CD4-positive, alpha-beta memory T cell (primary cell): ENCODE measurements around the gene SCP2D1. TPM values are rescaled to one million over a fixed set of nuclear protein-coding genes. Genes with fewer than 3 reads are reported as not detected.

ENCODE experiments used
- CTCF ChIA-PET: fragments of 350-600 bp; sonication (Branson Sonifier 250); formaldehyde crosslinking; loops from one replicate; lab custom pipeline; 2021; ENCODE audit warnings: inconsistent platforms; ENCODE audit not compliant: partially characterized antibody; lab: Charles Lee
- POLR2A ChIA-PET: fragments of 350-600 bp; sonication (Branson Sonifier 250); formaldehyde crosslinking; loops from one replicate; lab custom pipeline; 2021; ENCODE audit not compliant: partially characterized antibody; lab: Charles Lee
- DNase-seq, 5 donors: peaks; one replicate each; pipeline versions ENCODE4 v3.0.0 to v3.0.0-alpha.2; 2020 to 2022; ENCODE audit warnings: mixed read lengths in 1 of 5
- H3K27ac ChIP-seq: one replicate; pipeline ENCODE4 v1.7.0; 2013; ENCODE audit warnings: low read depth, low read length
- H3K27me3 ChIP-seq: 2 replicates; pipeline ENCODE4 v1.7.0; 2013; ENCODE audit warnings: mild to moderate bottlenecking, low read length, moderate library complexity; ENCODE audit not compliant: insufficient read depth
- H3K36me3 ChIP-seq: 2 replicates; pipeline ENCODE4 v1.7.0; 2013; ENCODE audit warnings: mild to moderate bottlenecking, low read length, moderate library complexity; ENCODE audit not compliant: insufficient read depth
- H3K4me1 ChIP-seq: 2 replicates; pipeline ENCODE4 v1.7.0; 2013; ENCODE audit warnings: mild to moderate bottlenecking, low read length, moderate library complexity; ENCODE audit not compliant: insufficient read depth
- H3K4me3 ChIP-seq, 2 donors: one replicate each; pipeline ENCODE4 v1.7.0; 2013; ENCODE audit warnings: low read length in 2 of 2, mild to moderate bottlenecking in 1 of 2
- H3K9me3 ChIP-seq, 2 donors: one replicate each; pipeline ENCODE4 v1.7.0; 2013; ENCODE audit warnings: low read length in 2 of 2, control low read depth in 1 of 2; ENCODE audit not compliant: control insufficient read depth in 1 of 2
- H3K27ac Mint-ChIP-seq, 7 donors: one replicate each; pipeline ENCODE4 v1.8.0; 2020 to 2021; ENCODE audit warnings: mixed read lengths in 7 of 7, mild to moderate bottlenecking in 6 of 7, inconsistent platforms in 3 of 7, moderate library complexity in 3 of 7
- H3K27me3 Mint-ChIP-seq, 2 donors: one replicate each; pipeline ENCODE4 v1.8.0; 2020 to 2021; ENCODE audit warnings: mixed read lengths in 2 of 2
- H3K36me3 Mint-ChIP-seq, 2 donors: one replicate each; pipeline ENCODE4 v1.8.0; 2020 to 2021; ENCODE audit warnings: mixed read lengths in 2 of 2, inconsistent platforms in 1 of 2, mild to moderate bottlenecking in 1 of 2
- H3K4me1 Mint-ChIP-seq, 4 donors: one replicate each; pipeline ENCODE4 v1.8.0; 2020 to 2021; ENCODE audit warnings: mixed read lengths in 4 of 4, mild to moderate bottlenecking in 1 of 4
- H3K4me3 Mint-ChIP-seq, 8 donors: one replicate each; pipeline ENCODE4 v1.8.0; 2020 to 2021; ENCODE audit warnings: mixed read lengths in 8 of 8, mild to moderate bottlenecking in 7 of 8, moderate library complexity in 6 of 8, inconsistent platforms in 3 of 8
- H3K9me3 Mint-ChIP-seq, 8 donors: one replicate each; pipeline ENCODE4 v1.8.0; 2020 to 2021; ENCODE audit warnings: mixed read lengths in 8 of 8, mild to moderate bottlenecking in 5 of 8, inconsistent platforms in 3 of 8, moderate library complexity in 1 of 8
- intact Hi-C: fragments of 100-400 bp; cut with micrococcal nuclease; formaldehyde crosslinking; loops from one replicate; pipeline ENCODE4 v1.15.1; 2023
- polyA plus RNA-seq, 2 donors: library from polyadenylated mRNA; unstranded; fragments of 300-500 nt; fragmentation: Illumina TruSeq; gene quantifications; one replicate each; pipeline ENCODE4 v1.2.3, GENCODE V29; 2021
- total RNA-seq, 2 experiments: library from RNA; stranded (reverse); gene quantifications; one replicate each; pipeline ENCODE4 v1.2.3, GENCODE V29; 2021

SCP2D1 gene
- total and polyA plus RNA-seq, 4 experiments from 2014 or later, result not detected

GRCh38 chr20:18811186-18811585, 2.4 kb upstream of the SCP2D1 start:
- no peaks in the 10 kb centered on the region for H3K27me3 ChIP-seq
- H3K9me3 ChIP-seq, result no peaks in the 10 kb centered on the region
- H3K36me3 ChIP-seq, result no peaks in the 10 kb centered on the region
- Mint-ChIP-seq H3K27me3 (peaks cover 1 to 4% of the 10 kb centered on the region in 2 donors), H3K36me3 (no peaks in the 10 kb centered on the region), H3K27ac (no peak overlapping the region), H3K4me1 (no peaks in the 10 kb centered on the region), H3K9me3 (peaks cover 0 to 3% (median 0%) of the 10 kb centered on the region in 8 donors), H3K4me3 (no peak overlapping the region)
- POLR2A ChIA-PET, result no interaction called here
- no peak overlapping the region for H3K4me3 ChIP-seq
- H3K27ac ChIP-seq, result no peak overlapping the region
- no peak for DNase-seq
- intact Hi-C loops, result no loop called here
- CTCF ChIA-PET, result interaction anchor here (0.7 kb wide), 1 partner anchor 490 kb away, joined by 3 read pairs; no protein-coding TSS in a partner anchor
- H3K4me1 ChIP-seq, result no peaks in the 10 kb centered on the region

GRCh38 chr20:18811904-18812303, 1.7 kb upstream of the SCP2D1 start:
- no peaks in the 10 kb centered on the region for H3K27me3 ChIP-seq
- ChIA-PET POLR2A (no interaction called here), CTCF (no interaction called here)
- Mint-ChIP-seq H3K4me1 (no peaks in the 10 kb centered on the region), H3K27me3 (peaks cover 1 to 4% of the 10 kb centered on the region in 2 donors), H3K9me3 (peaks cover 0 to 3% (median 0%) of the 10 kb centered on the region in 8 donors), H3K36me3 (no peaks in the 10 kb centered on the region), H3K4me3 (no peak overlapping the region), H3K27ac (no peak overlapping the region)
- H3K4me3 ChIP-seq, result no peak overlapping the region
- H3K36me3 ChIP-seq, result no peaks in the 10 kb centered on the region
- no peak for DNase-seq
- H3K9me3 ChIP-seq, result no peaks in the 10 kb centered on the region
- intact Hi-C loops, result no loop called here
- H3K4me1 ChIP-seq, result no peaks in the 10 kb centered on the region
- H3K27ac ChIP-seq, result no peak overlapping the region

- H3K27me3 Mint-ChIP-seq, result peaks cover 0 to 1% of the 10 kb centered on the region in 2 donors
- ChIA-PET POLR2A (no interaction called here), CTCF (no interaction called here)
- no peaks in the 10 kb centered on the region for H3K4me1 Mint-ChIP-seq
- intact Hi-C loops, result no loop called here
- no peak for DNase-seq
- Histone ChIP-seq H3K27me3 (no peaks in the 10 kb centered on the region), H3K36me3 (no peaks in the 10 kb centered on the region), H3K27ac (no peak overlapping the region), H3K4me1 (no peaks in the 10 kb centered on the region), H3K9me3 (no peaks in the 10 kb centered on the region), H3K4me3 (no peak overlapping the region)
- H3K4me3 Mint-ChIP-seq, result no peak overlapping the region
- H3K27ac Mint-ChIP-seq, result no peak overlapping the region
- H3K36me3 Mint-ChIP-seq, result no peaks in the 10 kb centered on the region
- no peaks in the 10 kb centered on the region for H3K9me3 Mint-ChIP-seq
Measured at GRCh38 chr20:18815194-18815942, 1.8 kb downstream of the SCP2D1 start.

- no peaks in the 10 kb centered on the region for H3K9me3 Mint-ChIP-seq
- H3K4me1 Mint-ChIP-seq, result no peaks in the 10 kb centered on the region
- H3K4me3 Mint-ChIP-seq, result no peak overlapping the region
- Histone ChIP-seq H3K36me3 (no peaks in the 10 kb centered on the region), H3K4me3 (no peak overlapping the region), H3K27ac (no peak overlapping the region), H3K4me1 (no peaks in the 10 kb centered on the region), H3K9me3 (no peaks in the 10 kb centered on the region), H3K27me3 (no peaks in the 10 kb centered on the region)
- CTCF ChIA-PET, result no interaction called here
- intact Hi-C loops, result no loop called here
- H3K36me3 Mint-ChIP-seq, result no peaks in the 10 kb centered on the region
- POLR2A ChIA-PET, result no interaction called here
- no peak overlapping the region for H3K27ac Mint-ChIP-seq
- DNase-seq, result no peak
- H3K27me3 Mint-ChIP-seq, result no peaks in the 10 kb centered on the region
Measured at GRCh38 chr20:18822832-18823231, 9.2 kb downstream of the SCP2D1 start.

GRCh38 chr20:18831830-18832499, 18.4 kb downstream of the SCP2D1 start:
- no peaks in the 10 kb centered on the region for H3K4me1 ChIP-seq
- H3K27me3 Mint-ChIP-seq, result peaks cover 5 to 9% of the 10 kb centered on the region in 2 donors
- H3K4me1 Mint-ChIP-seq, result no peaks in the 10 kb centered on the region
- H3K9me3 Mint-ChIP-seq, result peaks cover 0 to 4% (median 0%) of the 10 kb centered on the region in 8 donors
- H3K4me3 ChIP-seq, result no peak overlapping the region
- no peak overlapping the region for H3K4me3 Mint-ChIP-seq
- H3K27me3 ChIP-seq, result no peaks in the 10 kb centered on the region
- no peaks in the 10 kb centered on the region for H3K36me3 ChIP-seq
- H3K36me3 Mint-ChIP-seq, result no peaks in the 10 kb centered on the region
- ChIA-PET POLR2A (no interaction called here), CTCF (no interaction called here)
- H3K27ac ChIP-seq, result no peak overlapping the region
- intact Hi-C loops, result no loop called here
- DNase-seq, result no peak
- H3K9me3 ChIP-seq, result no peaks in the 10 kb centered on the region
- H3K27ac Mint-ChIP-seq, result no peak overlapping the region

GRCh38 chr20:18832546-18833200, 19.1 kb downstream of the SCP2D1 start:
- no peak for DNase-seq
- no peak overlapping the region for H3K4me3 Mint-ChIP-seq
- no peaks in the 10 kb centered on the region for H3K4me1 Mint-ChIP-seq
- ChIA-PET POLR2A (no interaction called here), CTCF (no interaction called here)
- Histone ChIP-seq H3K9me3 (no peaks in the 10 kb centered on the region), H3K27me3 (no peaks in the 10 kb centered on the region), H3K4me1 (no peaks in the 10 kb centered on the region), H3K36me3 (no peaks in the 10 kb centered on the region), H3K4me3 (no peak overlapping the region), H3K27ac (no peak overlapping the region)
- intact Hi-C loops, result no loop called here
- H3K27me3 Mint-ChIP-seq, result peaks cover 5 to 9% of the 10 kb centered on the region in 2 donors
- peaks cover 0 to 4% (median 0%) of the 10 kb centered on the region in 8 donors for H3K9me3 Mint-ChIP-seq
- no peaks in the 10 kb centered on the region for H3K36me3 Mint-ChIP-seq
- H3K27ac Mint-ChIP-seq, result no peak overlapping the region

- Mint-ChIP-seq H3K4me1 (no peaks in the 10 kb centered on the region), H3K27me3 (peaks cover 4 to 9% of the 10 kb centered on the region in 2 donors), H3K36me3 (no peaks in the 10 kb centered on the region), H3K9me3 (peaks cover 0 to 4% (median 0%) of the 10 kb centered on the region in 8 donors), H3K4me3 (no peak overlapping the region), H3K27ac (no peak overlapping the region)
- no peaks in the 10 kb centered on the region for H3K36me3 ChIP-seq
- H3K4me3 ChIP-seq, result no peak overlapping the region
- no peaks in the 10 kb centered on the region for H3K27me3 ChIP-seq
- H3K27ac ChIP-seq, result no peak overlapping the region
- no peak for DNase-seq
- ChIA-PET POLR2A (no interaction called here), CTCF (no interaction called here)
- no peaks in the 10 kb centered on the region for H3K9me3 ChIP-seq
- intact Hi-C loops, result no loop called here
- H3K4me1 ChIP-seq, result no peaks in the 10 kb centered on the region
Measured at GRCh38 chr20:18835466-18836256, 22.1 kb downstream of the SCP2D1 start.
